HG03039 (cell line): Measurements from ENCODE around the gene CEP70.
A peak's percentile ranks its signal among the peaks of the same experiment; 100 is the strongest.
"Not testable (repeated sequence)": the region's sequence is repeated elsewhere in the genome, so short reads cannot be mapped to it uniquely, and the experiment has no call there.

Experiments
- ATAC-seq: cut with Tn5 transposase; IDR thresholded peaks from one replicate; pipeline ENCODE4 v1.9.1; 2021; ENCODE audit warnings: mild to moderate bottlenecking, moderate library complexity; ENCODE audit not compliant: unreplicated experiment

Gene CEP70, protein sequence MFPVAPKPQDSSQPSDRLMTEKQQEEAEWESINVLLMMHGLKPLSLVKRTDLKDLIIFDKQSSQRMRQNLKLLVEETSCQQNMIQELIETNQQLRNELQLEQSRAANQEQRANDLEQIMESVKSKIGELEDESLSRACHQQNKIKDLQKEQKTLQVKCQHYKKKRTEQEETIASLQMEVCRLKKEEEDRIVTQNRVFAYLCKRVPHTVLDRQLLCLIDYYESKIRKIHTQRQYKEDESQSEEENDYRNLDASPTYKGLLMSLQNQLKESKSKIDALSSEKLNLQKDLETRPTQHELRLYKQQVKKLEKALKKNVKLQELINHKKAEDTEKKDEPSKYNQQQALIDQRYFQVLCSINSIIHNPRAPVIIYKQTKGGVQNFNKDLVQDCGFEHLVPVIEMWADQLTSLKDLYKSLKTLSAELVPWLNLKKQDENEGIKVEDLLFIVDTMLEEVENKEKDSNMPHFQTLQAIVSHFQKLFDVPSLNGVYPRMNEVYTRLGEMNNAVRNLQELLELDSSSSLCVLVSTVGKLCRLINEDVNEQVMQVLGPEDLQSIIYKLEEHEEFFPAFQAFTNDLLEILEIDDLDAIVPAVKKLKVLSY

DNA sequence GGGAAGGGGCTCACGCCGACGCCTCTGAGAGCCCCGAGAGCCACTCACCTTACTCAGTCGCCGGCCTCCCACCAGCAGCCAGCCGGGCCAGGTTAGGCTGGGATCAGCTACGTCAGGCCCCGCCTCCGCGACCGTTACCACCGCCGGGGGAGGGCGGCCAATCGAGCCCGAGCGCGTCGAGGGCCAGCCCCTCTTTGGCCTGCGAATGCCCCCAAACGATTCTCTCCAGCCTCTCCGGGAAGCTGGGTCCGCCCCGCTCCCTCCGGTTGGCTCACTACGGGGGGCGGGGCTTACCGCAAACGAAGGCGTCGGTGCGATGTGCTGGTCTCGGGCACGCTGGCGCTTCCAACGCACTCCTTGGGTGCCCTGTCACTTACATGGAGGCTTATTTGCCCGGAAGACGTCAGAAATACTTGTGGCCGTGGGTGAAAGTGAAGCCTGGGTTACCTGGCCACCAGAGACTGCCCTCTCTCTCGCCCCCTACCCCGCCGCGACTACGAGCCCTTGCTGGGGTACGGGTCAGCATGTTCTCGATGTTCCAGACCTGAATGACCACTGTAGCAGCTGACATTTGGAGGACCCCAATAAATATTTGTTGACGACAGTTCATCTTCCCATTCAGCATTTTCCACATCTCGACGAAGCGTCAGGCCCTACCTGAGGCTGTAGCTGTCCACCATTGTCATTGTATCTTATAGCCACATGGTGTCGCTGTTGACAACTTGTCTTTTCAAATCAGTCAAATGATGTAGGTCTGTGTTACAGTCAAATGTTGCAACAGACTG lies at the start of gene CEP70:
Gene CEP70 (minus strand): TSS at position 111 of the 785 bp plus-strand sequence. CDS start 21,333 bp downstream, outside the sequence.
- ATAC-seq = peak; percentile 91

DNA sequence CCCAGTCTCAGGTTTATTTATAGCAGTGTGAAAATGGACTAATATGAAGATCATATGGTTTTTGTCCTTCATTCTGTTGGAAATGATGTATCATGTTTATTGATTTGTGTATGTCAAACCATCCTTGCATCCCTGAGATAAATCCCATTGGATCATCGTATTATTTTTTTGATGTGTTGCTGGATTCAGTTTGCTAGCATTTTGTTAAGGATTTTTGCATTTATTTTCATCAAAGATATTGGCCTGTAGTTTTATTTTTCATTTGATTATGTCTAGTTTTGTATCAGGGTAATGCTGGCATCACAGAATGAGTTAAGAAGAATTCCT lies 48.8 kb upstream of the CEP70 start:
- ATAC-seq = no peak

DNA sequence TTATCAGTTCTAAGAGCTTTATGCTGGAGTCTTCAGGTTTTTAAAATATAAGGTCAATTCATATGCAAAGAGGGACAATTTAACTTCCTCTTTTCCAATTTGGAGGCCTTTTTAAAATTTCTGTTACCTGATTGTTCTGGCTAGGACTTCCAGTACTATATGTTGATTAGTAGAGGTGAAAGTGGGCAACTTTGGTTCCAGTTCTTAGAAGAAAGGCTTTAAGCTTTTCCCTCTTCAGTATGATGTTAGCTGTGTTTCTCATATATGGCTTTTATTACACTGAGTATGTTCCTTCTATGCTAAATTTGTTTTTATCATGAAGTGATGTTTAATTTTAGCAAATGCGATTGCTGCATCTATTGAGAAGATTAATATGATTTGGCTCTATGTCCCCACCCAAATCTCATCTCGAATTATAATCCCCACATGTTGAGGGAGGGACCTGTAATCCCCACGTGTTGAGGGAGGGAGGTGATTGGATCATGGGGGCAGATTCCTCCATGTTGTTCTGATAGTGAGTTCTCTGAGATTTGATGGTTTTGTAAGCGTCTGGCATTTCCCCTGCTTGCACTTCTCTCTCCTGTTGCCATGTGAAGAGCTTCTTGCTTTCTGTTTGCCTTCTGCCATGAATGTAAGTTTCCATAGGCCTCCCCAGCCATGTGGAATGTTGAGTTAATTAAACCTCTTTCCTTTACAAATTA lies 48.3 kb upstream of the CEP70 start:
- no peak for ATAC-seq

DNA sequence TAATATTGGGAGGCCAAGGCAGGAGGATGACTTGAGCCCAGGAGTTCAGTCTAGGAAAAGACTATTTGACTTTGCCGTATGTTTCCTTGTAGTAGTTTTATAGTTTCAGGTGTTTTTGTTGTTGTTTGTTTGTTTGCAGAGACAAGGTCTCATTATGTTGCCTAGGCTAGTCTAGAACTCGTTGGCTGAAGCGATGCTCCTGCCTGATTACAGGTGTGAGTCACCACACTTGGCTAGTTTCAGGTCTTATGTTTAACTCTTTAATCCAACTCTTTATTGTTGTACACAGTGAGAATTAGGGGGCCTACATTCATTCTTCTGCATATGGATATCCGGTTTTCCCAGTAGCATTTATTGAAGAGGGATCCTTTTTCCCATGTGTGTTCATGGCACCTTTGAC lies 46.5 kb upstream of the CEP70 start:
- no peak for ATAC-seq

DNA sequence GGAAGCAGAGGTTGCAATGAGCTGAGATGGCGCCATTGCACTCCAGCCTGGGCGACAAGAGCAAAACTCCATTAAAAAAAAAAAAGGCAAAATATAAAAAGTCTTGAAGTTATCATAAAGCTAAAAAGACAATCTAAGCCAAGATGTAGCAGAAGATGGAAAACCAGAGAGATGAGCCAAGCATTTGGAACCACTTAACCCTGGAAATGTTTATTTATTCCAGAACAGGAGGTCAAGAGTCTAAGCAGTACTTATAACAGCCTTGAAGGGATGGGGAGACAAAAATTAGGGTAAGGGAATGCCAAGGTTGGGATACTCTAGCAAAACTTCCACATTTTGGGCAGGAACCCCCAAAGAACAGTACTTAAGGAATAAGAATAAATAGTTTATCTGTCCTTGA lies 44.6 kb upstream of the CEP70 start:
- ATAC-seq = no peak

DNA sequence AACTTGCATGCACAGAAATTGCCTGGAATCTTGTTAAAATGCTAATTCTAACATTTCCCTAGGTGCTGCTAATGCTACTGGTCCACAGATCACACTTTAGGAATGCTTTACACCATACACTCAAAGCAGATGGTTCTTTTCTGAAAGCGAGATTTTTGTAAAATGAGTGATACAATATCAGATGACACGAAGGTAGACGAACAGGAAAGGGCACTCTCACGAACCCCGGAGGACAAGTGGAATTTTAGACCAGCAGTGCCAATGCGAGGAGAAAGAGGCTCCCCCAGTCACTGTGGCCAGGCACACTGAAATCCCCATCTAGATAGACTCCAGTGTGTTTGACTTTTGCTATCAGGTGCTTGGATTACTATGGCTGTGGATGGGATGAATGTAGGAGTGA lies 35.5 kb upstream of the CEP70 start:
- no peak for ATAC-seq

DNA sequence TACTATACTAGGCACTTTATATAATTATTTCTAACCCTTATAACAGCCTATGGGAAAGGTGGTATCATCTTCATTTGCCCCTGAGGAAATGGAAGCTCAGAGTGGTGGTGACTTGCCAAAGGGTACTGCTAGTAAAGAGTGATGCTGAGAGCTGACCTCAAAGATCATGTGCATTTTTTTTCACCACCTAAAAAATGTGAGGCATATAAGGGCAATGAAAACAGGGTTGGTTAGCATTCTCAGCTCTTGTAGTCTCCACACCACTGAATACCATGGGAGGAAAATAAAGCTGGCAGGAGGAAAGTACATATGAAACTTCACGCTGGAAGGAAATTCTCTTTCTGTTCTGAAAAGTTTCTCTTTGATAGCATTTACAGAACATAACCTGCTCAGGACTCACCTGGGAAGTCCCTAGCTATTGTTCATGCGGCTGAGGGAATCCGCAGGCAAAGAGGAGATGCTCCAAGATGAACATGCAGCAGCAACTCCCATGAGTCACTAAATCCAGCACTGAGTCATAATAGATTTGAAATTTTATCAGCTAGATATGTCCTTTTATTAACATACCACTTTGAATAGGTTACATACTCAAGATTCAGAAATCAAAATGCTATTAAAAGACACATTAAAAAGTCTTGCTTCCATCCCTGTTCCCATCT lies 31.8 kb upstream of the CEP70 start:
- no peak for ATAC-seq

DNA sequence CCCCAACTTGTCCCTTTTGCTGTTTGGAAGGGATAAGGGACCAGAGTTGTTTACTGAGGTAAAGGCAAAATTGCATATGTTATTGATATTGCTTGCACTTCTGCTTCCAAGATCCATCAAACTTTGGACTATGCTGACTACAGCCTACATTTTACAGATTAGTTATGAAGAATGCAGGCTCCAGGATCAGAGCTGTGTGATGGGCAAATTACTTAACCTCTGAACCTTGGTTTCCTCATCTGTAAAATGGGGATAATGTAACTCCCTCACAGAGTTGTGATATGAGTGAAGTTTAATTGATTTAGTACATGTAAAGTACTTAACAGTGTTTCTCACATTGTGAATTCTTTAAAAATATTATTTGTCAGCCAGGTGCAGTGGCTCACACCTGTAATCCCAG lies 30.5 kb upstream of the CEP70 start:
- ATAC-seq = no peak

DNA sequence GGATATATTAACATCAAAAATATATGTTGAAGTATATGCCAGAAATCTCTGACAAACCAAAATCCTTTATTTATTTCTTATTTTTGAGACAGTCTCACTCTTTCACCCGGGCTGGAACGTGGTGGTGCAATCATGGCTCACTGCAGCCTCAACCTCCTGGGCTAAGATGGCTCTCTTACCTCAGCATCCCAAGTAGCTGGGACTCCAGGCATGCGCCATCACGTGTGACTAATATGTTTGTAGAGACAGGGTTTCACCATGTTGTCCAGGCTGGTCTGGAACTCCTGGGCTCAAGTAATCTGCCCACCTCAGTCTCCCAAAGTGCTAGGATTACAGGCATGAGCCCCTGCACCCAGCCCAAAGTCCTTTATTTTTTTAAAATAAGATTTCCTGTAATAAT lies 26.4 kb upstream of the CEP70 start:
- ATAC-seq = no peak

DNA sequence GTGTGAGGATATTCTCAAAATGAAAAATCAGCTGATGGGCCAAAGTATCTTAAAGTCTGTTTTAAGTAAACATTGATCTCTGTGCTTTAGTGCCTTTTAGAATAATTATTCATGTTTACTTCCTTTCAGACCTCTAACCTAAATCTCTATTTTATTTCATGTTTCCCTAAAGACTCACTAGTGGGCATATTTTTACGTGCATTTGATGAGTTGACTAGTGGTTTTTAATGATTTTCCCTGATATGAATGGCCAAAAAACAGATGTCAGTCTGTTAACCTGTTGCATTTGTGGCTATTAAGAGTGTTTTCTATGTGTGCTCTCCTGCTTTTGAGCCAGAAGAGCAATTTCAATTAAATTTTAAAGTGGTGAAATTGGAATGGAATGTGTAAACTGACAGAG lies 21.4 kb upstream of the CEP70 start:
- ATAC-seq = no peak

DNA sequence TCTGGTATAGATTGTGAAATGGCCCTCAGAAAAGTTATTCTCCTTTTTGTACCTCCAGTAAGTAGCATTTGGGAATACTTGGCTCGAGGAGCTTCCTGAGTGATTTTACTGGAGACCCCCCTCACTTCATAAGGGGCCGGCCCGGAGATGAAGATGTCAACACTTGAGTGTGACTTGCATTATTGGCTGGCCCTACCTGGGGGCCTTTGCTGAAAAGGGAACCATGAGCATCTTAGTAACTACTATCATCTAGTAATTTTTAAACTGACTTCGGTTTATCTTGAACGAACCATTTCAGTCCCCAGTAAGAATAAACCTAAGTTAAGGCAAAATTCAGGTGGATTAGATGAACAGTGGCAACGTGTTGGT lies 15.8 kb upstream of the CEP70 start:
- no peak for ATAC-seq

DNA sequence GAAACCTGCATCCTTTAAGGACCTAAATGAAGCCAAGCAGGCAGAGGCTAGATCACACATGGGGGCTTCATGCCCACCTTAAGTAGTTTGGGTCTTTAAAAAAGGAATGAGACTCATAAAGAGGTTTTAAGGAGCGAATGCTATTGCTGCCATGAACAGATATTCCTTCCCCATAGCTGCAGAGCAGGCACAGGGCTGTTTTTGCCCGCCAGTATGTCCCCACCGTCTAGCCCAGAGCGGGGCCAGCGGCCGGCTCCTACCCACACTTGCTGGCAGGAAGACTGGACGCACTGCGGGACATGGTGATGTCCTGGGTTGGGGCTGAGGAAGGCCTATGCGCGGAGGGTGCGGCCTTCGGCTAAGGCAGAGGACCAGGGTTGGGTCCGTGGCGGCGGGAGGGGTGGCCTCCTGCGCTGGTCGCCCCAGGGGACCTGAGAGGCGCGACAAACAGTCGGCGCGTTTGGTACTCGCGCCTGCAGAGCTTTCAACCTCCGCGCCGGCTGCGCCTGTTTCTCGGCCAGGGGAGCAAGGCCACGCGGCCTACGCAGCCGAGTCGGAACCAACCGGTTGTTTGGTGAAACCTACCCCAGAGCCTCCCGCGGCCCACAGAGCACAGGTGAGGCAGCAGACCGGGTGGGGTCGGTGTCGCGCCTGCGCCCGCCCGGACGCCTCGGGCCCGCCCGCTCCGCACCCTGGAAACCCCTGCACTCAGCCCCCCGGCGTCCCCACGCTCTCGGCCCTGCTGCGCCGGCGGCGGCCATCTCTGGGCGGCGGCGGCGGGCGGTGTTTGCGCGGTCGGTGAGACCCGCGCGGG lies 14.5 kb upstream of the CEP70 start, which contains the start of gene FAIM:
Gene FAIM (plus strand): TSS at position 450 of the 814 bp plus-strand sequence. CDS start 10,956 bp downstream, outside the sequence.
- ATAC-seq = peak; percentile 68

DNA sequence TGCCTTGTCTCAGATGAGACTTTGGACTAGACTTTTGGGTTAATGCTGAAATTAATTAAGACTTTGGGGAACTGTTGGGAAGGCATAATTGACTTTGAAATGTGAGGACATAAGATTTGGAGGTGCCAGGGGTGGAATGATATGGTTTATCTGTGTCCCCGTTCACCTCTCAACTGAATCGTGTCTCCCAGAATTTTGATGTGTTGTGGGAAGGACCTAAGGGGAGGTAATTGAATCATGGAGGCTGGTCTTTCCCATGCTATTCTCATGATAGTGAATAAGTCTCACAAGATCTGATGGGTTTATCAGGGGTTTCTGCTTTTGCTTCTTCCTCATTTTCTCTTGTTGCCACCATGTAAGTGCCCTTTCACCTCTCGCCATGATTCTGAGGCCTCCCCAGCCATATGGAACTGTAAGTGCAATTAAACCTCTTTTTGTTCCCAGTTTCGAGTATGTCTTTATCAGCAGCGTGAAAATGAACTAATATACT lies 10.1 kb upstream of the CEP70 start:
- ATAC-seq = not testable (repeated sequence)

DNA sequence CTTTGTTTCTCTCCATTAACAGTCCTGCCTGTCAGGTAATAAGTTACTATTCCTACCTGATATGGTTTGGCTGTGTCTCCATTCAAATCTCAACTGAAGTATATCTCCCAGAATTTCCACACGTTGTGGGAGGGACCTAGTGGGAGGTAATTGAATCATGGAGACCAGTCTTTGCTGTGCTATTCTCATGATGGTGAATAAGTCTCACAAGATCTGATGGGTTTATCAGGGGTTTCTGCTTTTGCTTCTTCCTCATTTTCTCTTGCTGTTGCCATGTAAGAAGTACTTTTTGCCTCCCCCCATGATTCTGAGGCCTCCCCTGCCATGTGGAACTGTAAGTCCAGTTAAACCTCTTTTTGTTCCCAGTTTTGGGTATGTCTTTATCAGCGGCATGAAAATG lies 7.6 kb upstream of the CEP70 start:
- not testable (repeated sequence) for ATAC-seq

DNA sequence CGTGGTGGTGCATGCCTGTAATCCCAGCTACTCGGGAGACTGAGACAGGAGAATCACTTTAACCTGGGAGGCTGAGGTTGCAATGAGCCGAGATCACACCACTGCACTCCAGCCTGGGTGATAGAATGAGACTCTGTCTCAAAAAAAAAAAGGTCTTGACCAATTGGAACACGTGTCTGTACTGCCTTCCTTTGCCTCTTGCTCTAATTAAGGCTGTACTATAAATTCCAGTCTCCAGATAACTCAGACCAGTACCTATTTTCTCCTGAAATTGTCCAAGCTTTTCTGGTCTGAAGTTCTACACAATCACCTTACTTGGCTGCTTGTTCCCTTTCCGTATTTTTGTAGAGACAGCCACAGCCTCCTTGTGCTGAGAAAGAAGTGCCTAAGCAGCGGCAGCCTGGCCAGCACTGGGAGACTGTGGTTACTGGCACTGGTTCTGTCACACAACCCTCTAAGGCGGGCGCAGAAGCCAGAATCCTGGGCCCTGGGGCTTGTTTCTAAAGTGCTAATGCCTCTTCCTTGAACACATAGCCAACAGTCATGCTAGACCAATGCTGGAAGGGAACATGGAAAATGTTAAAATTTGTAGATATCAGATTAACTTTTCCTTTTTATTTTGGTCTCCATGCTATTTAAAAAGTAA lies 6.2 kb upstream of the CEP70 start:
- no peak for ATAC-seq

DNA sequence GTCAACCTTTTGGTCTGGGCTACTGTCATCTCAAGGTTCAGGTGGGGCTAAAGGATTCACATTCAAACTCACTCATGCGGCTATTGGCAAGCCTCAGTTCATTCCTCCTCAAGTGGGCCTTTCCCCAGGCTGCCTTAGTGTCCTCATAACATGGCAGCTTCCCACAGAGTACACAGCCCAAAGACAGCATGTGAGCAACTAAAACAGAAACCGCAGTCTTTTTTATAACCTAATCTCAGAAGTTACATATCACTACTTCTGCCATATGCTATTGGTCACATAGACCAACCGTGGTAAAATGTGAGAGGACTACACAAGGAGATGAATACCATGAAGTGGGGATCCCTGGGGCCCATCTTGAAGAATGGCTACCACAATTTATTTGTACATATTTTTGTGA lies 4.5 kb upstream of the CEP70 start:
- ATAC-seq = no peak

DNA sequence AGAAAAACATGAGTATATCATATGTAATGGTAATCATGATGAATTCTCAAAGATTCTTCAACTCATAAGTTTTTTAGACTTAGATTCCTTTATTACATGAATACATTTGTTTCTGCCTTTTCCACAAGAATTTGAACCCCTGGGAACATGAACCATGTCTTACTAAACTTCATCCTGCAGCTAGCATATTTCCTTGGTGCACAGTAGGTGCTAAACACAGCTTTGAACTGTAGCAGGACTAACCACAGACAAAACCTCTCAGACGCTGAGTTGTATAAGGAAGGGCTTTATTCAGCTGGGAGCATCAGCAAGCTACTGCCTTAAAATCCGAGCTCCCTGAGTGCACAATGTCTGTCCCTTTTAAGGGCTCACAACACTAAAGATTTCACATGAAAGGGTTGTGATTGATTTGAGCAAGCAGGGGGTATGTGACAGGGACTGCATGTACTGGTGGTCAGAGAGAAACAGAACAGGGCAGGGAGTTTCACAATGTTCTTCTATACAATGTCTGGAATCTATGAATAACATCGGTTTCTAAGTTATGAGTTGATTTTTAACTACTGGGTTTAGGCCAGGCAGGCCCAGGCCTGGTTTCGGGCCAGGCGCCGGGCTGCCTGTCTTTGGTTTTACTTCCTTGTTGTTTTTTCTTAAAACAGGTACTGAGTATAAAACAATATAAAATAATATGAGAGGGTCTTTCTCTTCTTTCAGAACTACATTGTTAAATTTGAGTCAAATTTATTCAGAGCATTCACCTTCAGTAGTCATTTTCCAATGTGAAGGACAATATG lies 3.3 kb upstream of the CEP70 start:
- not testable (repeated sequence) for ATAC-seq

DNA sequence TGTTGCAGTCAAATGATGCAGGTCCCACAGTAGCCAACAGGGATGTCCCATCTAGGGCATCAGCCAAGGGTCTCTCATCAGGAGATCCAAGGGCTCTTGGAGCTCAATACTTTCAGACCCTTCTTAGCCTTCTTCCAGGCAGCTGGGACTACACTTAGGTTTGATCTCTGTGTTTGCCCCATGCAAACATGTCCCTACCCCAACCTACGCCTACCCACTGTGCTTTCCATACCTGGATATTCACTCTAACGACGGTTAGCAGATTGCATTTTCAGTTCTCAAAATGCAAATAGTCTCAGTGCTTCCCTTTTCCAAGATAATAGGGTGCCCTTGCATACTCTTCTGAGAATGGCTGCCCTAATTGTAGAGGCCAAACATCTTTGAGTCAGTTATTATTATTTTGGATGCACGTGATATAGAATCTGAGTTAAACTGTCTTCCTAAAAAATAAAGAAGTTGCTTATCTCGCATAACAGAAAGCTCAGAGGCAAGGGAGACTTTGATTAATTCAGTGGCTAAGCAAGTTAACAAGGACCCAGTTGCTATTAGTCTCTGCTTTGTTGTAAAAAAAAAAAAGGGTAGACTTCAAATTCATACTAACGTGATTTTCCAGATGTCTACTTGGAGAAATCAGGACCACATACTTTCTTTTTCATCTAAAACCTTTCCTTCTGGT lies 1.0 kb upstream of the CEP70 start:
- ATAC-seq = no peak
